PC-9 (cell line): ENCODE data around the gene AKR7A2. TPM values are rescaled to one million over a fixed set of nuclear protein-coding genes. Genes with fewer than 3 reads are reported as not detected.

Experiments
- BruUV-seq: library from RNA; stranded (reverse); fragments of 400-500 nt; replicated peaks from 2 replicates; lab custom pipeline; 2021; lab: Mats Ljungman, UMichigan
- CTCF ChIA-PET: fragments of 300-600 bp; sonication (Branson Sonifier 250); formaldehyde crosslinking; loops from one replicate; lab custom pipeline; 2022; ENCODE audit warnings: antibody characterized with exemption; lab: Charles Lee
- POLR2A ChIA-PET: fragments of 300-600 bp; sonication (Branson Sonifier 250); formaldehyde crosslinking; loops from one replicate; lab custom pipeline; 2022; ENCODE audit warnings: antibody characterized with exemption; ENCODE audit not compliant: unreplicated experiment; lab: Charles Lee
- DNase-seq, 2 experiments: peaks; one replicate each; pipeline versions ENCODE4 v3.0.0 to v3.0.0-alpha.2; 2015 to 2022; ENCODE audit warnings: mixed read lengths in 1 of 2
- H2AFZ ChIP-seq: fragments of 200-600 bp; sonication (generic); 2 replicates; pipeline ENCODE4 v1.8.1; 2017; ENCODE audit warnings: antibody characterized with exemption
- H3F3A ChIP-seq: fragments of 200-600 bp; sonication (generic); 2 replicates; pipeline ENCODE4 v1.8.1; 2017; ENCODE audit warnings: antibody characterized with exemption, mild to moderate bottlenecking, low read depth; ENCODE audit not compliant: insufficient read depth
- H3K27ac ChIP-seq: fragments of 200-600 bp; sonication (generic); 2 replicates; pipeline ENCODE4 v1.6.1; 2016; ENCODE audit warnings: mixed run types
- H3K27me3 ChIP-seq: fragments of 200-600 bp; sonication (generic); 2 replicates; pipeline ENCODE4 v1.6.1; 2016; ENCODE audit warnings: low read depth, mixed run types; ENCODE audit not compliant: insufficient read depth
- H3K36me3 ChIP-seq: fragments of 200-600 bp; sonication (generic); 2 replicates; pipeline ENCODE4 v1.6.1; 2016; ENCODE audit warnings: low read depth, mixed run types
- H3K4me1 ChIP-seq: fragments of 200-600 bp; sonication (generic); replicated peaks from 2 replicates; pipeline ENCODE4 v1.6.1; 2016; ENCODE audit warnings: mixed run types; ENCODE audit not compliant: insufficient read depth
- H3K4me2 ChIP-seq: fragments of 200-600 bp; sonication (generic); 2 replicates; pipeline ENCODE4 v1.6.1; 2017; ENCODE audit warnings: mixed run types
- H3K4me3 ChIP-seq: fragments of 200-600 bp; sonication (generic); 2 replicates; pipeline ENCODE4 v1.6.1; 2016; ENCODE audit warnings: mixed run types
- H3K79me2 ChIP-seq: fragments of 200-600 bp; sonication (generic); 2 replicates; pipeline ENCODE4 v1.6.1; 2017; ENCODE audit warnings: low read depth, mixed run types
- H3K9me2 ChIP-seq: fragments of 200-600 bp; sonication (generic); 2 replicates; pipeline ENCODE4 v1.8.1; 2017; ENCODE audit warnings: mild to moderate bottlenecking; ENCODE audit not compliant: insufficient read depth
- H3K9me3 ChIP-seq: fragments of 200-600 bp; sonication (generic); 2 replicates; pipeline ENCODE4 v1.8.1; 2016; ENCODE audit warnings: low read depth; ENCODE audit not compliant: insufficient read depth
- H4K20me1 ChIP-seq: fragments of 200-600 bp; sonication (generic); 2 replicates; pipeline ENCODE4 v1.8.1; 2017; ENCODE audit not compliant: insufficient read depth
- CTCF ChIP-seq: fragments of 200-600 bp; sonication (generic); conservative IDR thresholded peaks from 2 replicates; pipeline ENCODE4 v1.6.1; 2017; ENCODE audit warnings: mixed run types, antibody characterized with exemption, mild to moderate bottlenecking, moderate library complexity
- EZH2 ChIP-seq: fragments of 200-600 bp; sonication (generic); IDR thresholded peaks from 2 replicates; pipeline ENCODE4 v1.8.0; 2017; ENCODE audit warnings: antibody characterized with exemption, low read depth
- intact Hi-C: fragments of 100-400 bp; cut with micrococcal nuclease; formaldehyde crosslinking; loops from one replicate; pipeline ENCODE4 v1.10.0; 2022; ENCODE audit not compliant: unreplicated experiment
- total RNA-seq: library from RNA; stranded (reverse); gene quantifications from 2 replicates; pipeline ENCODE4 v1.2.3, GENCODE V29; 2021

The AKR7A2 gene
- total RNA-seq, 1 experiment from 2014 or later: 79.6 TPM

GRCh38 chr1:19347533-19348172 lies 35.7 kb upstream of the AKR7A2 start:
- H3K27ac ChIP-seq: no peak overlapping the region
- no peaks in the 10 kb centered on the region for H3K4me1 ChIP-seq
- H3K36me3 ChIP-seq: no peaks in the 10 kb centered on the region
- no peak overlapping the region for H3K4me3 ChIP-seq
- BruUV-seq: no TSS peak
- H3K27me3 ChIP-seq: no peaks in the 10 kb centered on the region
- no peak for DNase-seq
- ChIA-PET POLR2A (no interaction called here), CTCF (interaction anchor here (1.1 kb wide), 1 partner anchor 234 kb away, joined by 3 read pairs; no protein-coding TSS in a partner anchor)
- no peaks in the 10 kb centered on the region for H3K9me2 ChIP-seq
- H2AFZ ChIP-seq: no peak overlapping the region
- no peak overlapping the region for H3K4me2 ChIP-seq
- intact Hi-C loops: loop anchor here (10.0 kb wide), 1 partner anchor 237 kb away; no protein-coding TSS in a partner anchor
- H4K20me1 ChIP-seq: no peaks in the 10 kb centered on the region
- no peaks in the 10 kb centered on the region for H3K79me2 ChIP-seq
- H3K9me3 ChIP-seq: no peaks in the 10 kb centered on the region
- TF ChIP-seq CTCF (no peak), EZH2 (no peak)
- no peaks in the 10 kb centered on the region for H3F3A ChIP-seq

DNA sequence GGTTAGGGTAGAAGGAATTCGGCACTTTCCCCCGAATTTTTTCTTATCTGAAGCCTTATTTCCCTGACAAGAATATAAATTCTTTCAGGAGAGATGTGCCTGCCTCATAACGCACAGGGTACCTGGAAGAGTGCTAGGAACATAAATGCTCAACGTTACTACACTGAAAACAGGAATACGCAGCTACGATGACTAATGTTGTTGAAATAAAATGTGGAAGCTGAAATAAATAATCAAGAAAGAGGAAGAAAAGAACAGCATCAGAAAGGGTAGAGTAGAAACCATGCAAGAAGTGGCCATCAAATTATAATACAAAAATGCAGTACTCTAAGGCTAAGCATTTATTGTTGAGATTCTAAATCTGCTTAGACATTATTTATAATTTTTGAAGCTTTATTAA lies 34.1 kb upstream of the AKR7A2 start:
- no peak for DNase-seq
- Histone ChIP-seq H3K36me3 (no peaks in the 10 kb centered on the region), H4K20me1 (no peaks in the 10 kb centered on the region; the same call in 1 of the 2 replicates), H2AFZ (no peak overlapping the region), H3K4me3 (no peak overlapping the region), H3K9me2 (no peaks in the 10 kb centered on the region), H3F3A (peaks cover 3% of the 10 kb centered on the region; the same call in 1 of the 2 replicates), H3K4me2 (no peak overlapping the region), H3K9me3 (no peaks in the 10 kb centered on the region), H3K27me3 (no peaks in the 10 kb centered on the region), H3K27ac (no peak overlapping the region), H3K79me2 (no peaks in the 10 kb centered on the region), H3K4me1 (no peaks in the 10 kb centered on the region)
- CTCF ChIA-PET: no interaction called here
- TF ChIP-seq CTCF: no peak
- no peak for TF ChIP-seq EZH2
- intact Hi-C loops: loop anchor here (10.0 kb wide), 1 partner anchor 239 kb away; no protein-coding TSS in a partner anchor
- no TSS peak for BruUV-seq
- POLR2A ChIA-PET: no interaction called here

- Histone ChIP-seq H3K9me2 (no peaks in the 10 kb centered on the region), H3K4me1 (no peaks in the 10 kb centered on the region), H3K4me3 (no peak overlapping the region), H3K27me3 (no peaks in the 10 kb centered on the region), H3K27ac (no peak overlapping the region), H3K36me3 (no peaks in the 10 kb centered on the region), H2AFZ (no peak overlapping the region), H3F3A (peaks cover 3% of the 10 kb centered on the region; the same call in 1 of the 2 replicates), H3K4me2 (no peak overlapping the region), H4K20me1 (no peaks in the 10 kb centered on the region; the same call in 1 of the 2 replicates), H3K79me2 (no peaks in the 10 kb centered on the region), H3K9me3 (no peaks in the 10 kb centered on the region)
- no peak for TF ChIP-seq CTCF
- no peak for TF ChIP-seq EZH2
- no peak for DNase-seq
- ChIA-PET CTCF (no interaction called here), POLR2A (no interaction called here)
- intact Hi-C loops: loop anchor here (10.0 kb wide), 1 partner anchor 239 kb away; no protein-coding TSS in a partner anchor
- BruUV-seq: no TSS peak
Observed at GRCh38 chr1:19345391-19345790, 33.4 kb upstream of the AKR7A2 start.
